ENCODE measurements around the gene TNC. TPM values are rescaled to one million over a fixed set of nuclear protein-coding genes. Genes with fewer than 3 reads are reported as not detected.

The TNC gene
- total RNA-seq, 1 donor from 2014 or later = 64.1 TPM

DNA sequence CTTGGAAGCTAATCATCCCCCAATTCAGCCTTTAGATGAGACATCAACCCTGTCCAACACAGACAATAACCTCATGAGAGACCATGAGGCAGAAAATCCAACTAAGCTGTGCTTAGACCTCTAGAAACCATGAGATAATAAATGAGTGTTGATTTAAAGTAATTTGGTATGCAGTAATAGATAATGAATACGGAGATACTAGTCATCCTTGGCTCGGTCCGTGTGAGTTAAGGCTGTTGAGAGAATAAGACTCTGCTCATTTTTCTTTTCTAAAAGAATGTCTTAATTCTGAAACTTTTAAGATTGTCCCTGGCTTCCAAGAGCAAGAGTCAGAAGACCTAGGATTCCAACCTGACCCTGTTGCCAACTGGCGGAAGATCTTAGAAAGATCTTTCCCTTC, 6.1 kb downstream of the TNC start:
- no peak overlapping the region for H3K27ac Mint-ChIP-seq (ENCODE audit: unreplicated experiment)
- TF ChIP-seq, protein P1, sequence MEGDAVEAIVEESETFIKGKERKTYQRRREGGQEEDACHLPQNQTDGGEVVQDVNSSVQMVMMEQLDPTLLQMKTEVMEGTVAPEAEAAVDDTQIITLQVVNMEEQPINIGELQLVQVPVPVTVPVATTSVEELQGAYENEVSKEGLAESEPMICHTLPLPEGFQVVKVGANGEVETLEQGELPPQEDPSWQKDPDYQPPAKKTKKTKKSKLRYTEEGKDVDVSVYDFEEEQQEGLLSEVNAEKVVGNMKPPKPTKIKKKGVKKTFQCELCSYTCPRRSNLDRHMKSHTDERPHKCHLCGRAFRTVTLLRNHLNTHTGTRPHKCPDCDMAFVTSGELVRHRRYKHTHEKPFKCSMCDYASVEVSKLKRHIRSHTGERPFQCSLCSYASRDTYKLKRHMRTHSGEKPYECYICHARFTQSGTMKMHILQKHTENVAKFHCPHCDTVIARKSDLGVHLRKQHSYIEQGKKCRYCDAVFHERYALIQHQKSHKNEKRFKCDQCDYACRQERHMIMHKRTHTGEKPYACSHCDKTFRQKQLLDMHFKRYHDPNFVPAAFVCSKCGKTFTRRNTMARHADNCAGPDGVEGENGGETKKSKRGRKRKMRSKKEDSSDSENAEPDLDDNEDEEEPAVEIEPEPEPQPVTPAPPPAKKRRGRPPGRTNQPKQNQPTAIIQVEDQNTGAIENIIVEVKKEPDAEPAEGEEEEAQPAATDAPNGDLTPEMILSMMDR (IDR thresholded peaks at IDR 0.05) = no peak
- no peaks in the 10 kb centered on the region for H3K9me3 Mint-ChIP-seq (ENCODE audit: low read depth)
- no peak overlapping the region for H3K4me3 Mint-ChIP-seq (ENCODE audit: unreplicated experiment)
- no peaks in the 10 kb centered on the region for H3K27me3 Mint-ChIP-seq (ENCODE audit: low read depth)
- peaks cover 55% of the 10 kb centered on the region for H3K4me1 Mint-ChIP-seq (ENCODE audit: low read depth)
- DNase-seq (ENCODE audit: low spot score) = no peak
- H3K36me3 Mint-ChIP-seq (ENCODE audit: low read depth) = no peaks in the 10 kb centered on the region

DNA sequence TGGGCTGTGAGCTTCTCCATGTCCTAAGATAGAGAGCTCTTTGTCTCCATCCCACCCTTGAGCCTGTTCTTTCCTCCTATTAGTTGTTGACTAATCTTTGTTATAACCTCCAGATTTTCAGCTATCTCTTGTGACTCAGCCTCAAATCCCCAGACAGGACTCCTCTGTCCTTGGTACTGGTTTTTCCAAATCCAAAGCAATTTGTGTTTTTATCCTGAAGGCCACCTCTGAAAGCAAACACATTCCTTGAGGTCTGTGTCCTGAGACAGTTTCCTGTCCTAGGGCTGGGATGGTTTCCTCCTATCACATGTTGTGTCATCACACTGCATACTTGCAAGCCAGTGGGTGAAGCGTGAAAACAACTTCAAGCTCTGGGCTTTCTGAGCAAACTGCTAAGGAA, 8.5 kb downstream of the TNC start:
- no peak overlapping the region for H3K4me3 Mint-ChIP-seq (ENCODE audit: unreplicated experiment)
- no peaks in the 10 kb centered on the region for H3K36me3 Mint-ChIP-seq (ENCODE audit: low read depth)
- DNase-seq (ENCODE audit: low spot score) = no peak
- H3K9me3 Mint-ChIP-seq (ENCODE audit: low read depth) = no peaks in the 10 kb centered on the region
- peaks cover 55% of the 10 kb centered on the region for H3K4me1 Mint-ChIP-seq (ENCODE audit: low read depth)
- H3K27me3 Mint-ChIP-seq (ENCODE audit: low read depth) = no peaks in the 10 kb centered on the region
- peak overlapping the region; percentile 73 for H3K27ac Mint-ChIP-seq (ENCODE audit: unreplicated experiment)
- TF ChIP-seq, protein P1 (IDR thresholded peaks at IDR 0.05) = no peak

DNA sequence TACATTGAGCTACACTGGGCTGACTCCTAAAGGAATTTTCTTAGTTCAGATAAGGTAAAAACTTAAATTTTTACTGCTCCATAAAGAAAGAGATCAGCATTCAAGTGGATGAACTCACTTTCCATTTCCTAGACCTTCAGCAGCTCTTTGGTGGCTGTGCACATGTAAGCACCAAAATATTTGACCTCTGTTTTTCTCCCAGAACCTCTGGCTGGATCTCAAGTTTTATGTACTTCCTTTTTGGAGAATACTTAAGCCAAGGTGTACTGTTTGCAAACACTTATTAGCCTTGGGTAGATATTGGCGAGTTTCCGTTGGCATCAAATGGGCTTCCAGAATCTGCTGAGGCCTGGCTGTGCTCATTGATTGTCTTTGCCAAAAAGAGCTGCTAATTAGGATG, 10.3 kb downstream of the TNC start:
- Mint-ChIP-seq H3K4me1 (ENCODE audit: low read depth) (peaks cover 60% of the 10 kb centered on the region), H3K27me3 (ENCODE audit: low read depth) (no peaks in the 10 kb centered on the region), H3K36me3 (ENCODE audit: low read depth) (no peaks in the 10 kb centered on the region), H3K9me3 (ENCODE audit: low read depth) (no peaks in the 10 kb centered on the region), H3K27ac (ENCODE audit: unreplicated experiment) (no peak overlapping the region), H3K4me3 (ENCODE audit: unreplicated experiment) (no peak overlapping the region)
- DNase-seq (ENCODE audit: low spot score) = no peak
- TF ChIP-seq, protein P1 (IDR thresholded peaks at IDR 0.05) = no peak

DNA sequence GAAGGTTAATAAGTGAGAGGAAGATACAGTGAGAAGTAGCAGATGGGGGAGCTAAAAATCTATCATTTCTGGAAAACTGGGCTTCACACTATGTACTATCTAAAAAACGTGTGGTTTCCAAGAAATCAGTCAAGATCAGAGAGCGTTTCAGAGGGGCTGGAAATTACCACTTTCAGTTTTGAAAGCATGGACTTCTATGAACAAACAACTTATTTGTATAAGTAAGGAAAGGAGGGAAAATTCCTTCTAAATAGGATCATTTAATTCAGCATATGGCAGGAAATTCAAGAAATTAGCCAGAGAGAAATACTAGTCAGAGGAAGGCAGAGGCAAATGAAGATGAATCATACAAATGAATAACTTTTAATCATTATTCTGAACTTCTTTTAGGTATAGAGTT, 11.3 kb downstream of the TNC start:
- TF ChIP-seq, protein P1 (IDR thresholded peaks at IDR 0.05) = no peak
- H3K9me3 Mint-ChIP-seq (ENCODE audit: low read depth) = no peaks in the 10 kb centered on the region
- H3K27ac Mint-ChIP-seq (ENCODE audit: unreplicated experiment) = no peak overlapping the region
- H3K4me3 Mint-ChIP-seq (ENCODE audit: unreplicated experiment) = no peak overlapping the region
- H3K36me3 Mint-ChIP-seq (ENCODE audit: low read depth) = no peaks in the 10 kb centered on the region
- H3K4me1 Mint-ChIP-seq (ENCODE audit: low read depth) = peaks cover 60% of the 10 kb centered on the region
- H3K27me3 Mint-ChIP-seq (ENCODE audit: low read depth) = no peaks in the 10 kb centered on the region
- no peak for DNase-seq (ENCODE audit: low spot score)

DNA sequence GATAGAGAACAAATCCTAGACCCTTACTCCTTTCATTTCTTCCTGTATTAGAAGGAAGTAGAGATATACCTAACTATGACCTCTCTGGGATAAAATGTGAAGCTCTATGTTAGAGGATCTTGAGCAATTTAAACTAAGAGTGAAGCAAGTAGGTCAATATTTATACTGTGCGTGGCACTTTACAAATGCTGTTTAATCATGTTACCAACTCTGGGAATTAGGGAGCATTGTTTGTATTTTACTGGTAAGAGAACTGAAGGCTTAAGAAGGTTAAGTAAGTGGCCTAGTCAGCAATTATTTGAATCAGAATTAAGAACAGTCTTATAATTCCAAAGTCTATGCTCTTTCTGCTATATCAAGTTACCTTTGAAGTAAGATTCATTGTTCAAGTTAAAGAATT, 12.0 kb downstream of the TNC start:
- H3K36me3 Mint-ChIP-seq (ENCODE audit: low read depth) = no peaks in the 10 kb centered on the region
- no peak for DNase-seq (ENCODE audit: low spot score)
- H3K9me3 Mint-ChIP-seq (ENCODE audit: low read depth) = no peaks in the 10 kb centered on the region
- H3K4me1 Mint-ChIP-seq (ENCODE audit: low read depth) = peaks cover 60% of the 10 kb centered on the region
- TF ChIP-seq, protein P1 (IDR thresholded peaks at IDR 0.05) = no peak
- H3K4me3 Mint-ChIP-seq (ENCODE audit: unreplicated experiment) = no peak overlapping the region
- no peaks in the 10 kb centered on the region for H3K27me3 Mint-ChIP-seq (ENCODE audit: low read depth)
- peak overlapping the region; percentile 68 for H3K27ac Mint-ChIP-seq (ENCODE audit: unreplicated experiment)

Data from chondrocyte (in vitro differentiated cells).